Left ventricle myocardium inferior (tissue), 1 donor: ENCODE results near the gene SLC1A1. TPM values are rescaled to one million over a fixed set of nuclear protein-coding genes. Genes with fewer than 3 reads are reported as not detected.
A peak's percentile ranks its signal among the peaks of the same experiment; 100 is the strongest.
"Not testable (repeated sequence)": the region's sequence is repeated elsewhere in the genome, so short reads cannot be mapped to it uniquely, and the experiment has no call there.

Experiments
- DNase-seq: peaks from one replicate; pipeline ENCODE4 v3.0.0-alpha.2; 2020
- H3K27ac ChIP-seq: fragments of 200-600 bp; replicated peaks from 2 replicates; pipeline ENCODE4 v1.8.0; 2021
- H3K27me3 ChIP-seq: fragments of 200-600 bp; 2 replicates; pipeline ENCODE4 v1.8.0; 2021; ENCODE audit warnings: low read depth
- H3K36me3 ChIP-seq: fragments of 200-600 bp; 2 replicates; pipeline ENCODE4 v1.8.0; 2021
- H3K4me1 ChIP-seq: fragments of 200-600 bp; 2 replicates; pipeline ENCODE4 v1.8.0; 2021
- H3K4me3 ChIP-seq: fragments of 200-600 bp; 2 replicates; pipeline ENCODE4 v1.8.0; 2021; ENCODE audit warnings: mild to moderate bottlenecking, moderate library complexity
- H3K9me3 ChIP-seq: fragments of 200-600 bp; replicated peaks from 2 replicates; pipeline ENCODE4 v1.8.0; 2021
- CTCF ChIP-seq: fragments of 200-600 bp; IDR thresholded peaks from 2 replicates; pipeline ENCODE4 v1.8.0; 2021; ENCODE audit warnings: antibody characterized with exemption, mild to moderate bottlenecking, borderline replicate concordance
- intact Hi-C: fragments of 100-400 bp; cut with micrococcal nuclease; formaldehyde crosslinking; loops from one replicate; pipeline ENCODE4 v1.11.0; 2022
- total RNA-seq: library from RNA; stranded (reverse); fragmentation: NEBNext Ultra II Directional; extraction: Animal tissue kit (Norgen Biotek cat#: 25700); gene quantifications from one replicate; pipeline ENCODE4 v1.2.1, GENCODE V29; 2021
- donor health status: DM: no; HTN: yes; CAD: no; lungs with severe emphysema.

The SLC1A1 gene
- total RNA-seq, 1 donor from 2014 or later: 3.1 TPM

DNA sequence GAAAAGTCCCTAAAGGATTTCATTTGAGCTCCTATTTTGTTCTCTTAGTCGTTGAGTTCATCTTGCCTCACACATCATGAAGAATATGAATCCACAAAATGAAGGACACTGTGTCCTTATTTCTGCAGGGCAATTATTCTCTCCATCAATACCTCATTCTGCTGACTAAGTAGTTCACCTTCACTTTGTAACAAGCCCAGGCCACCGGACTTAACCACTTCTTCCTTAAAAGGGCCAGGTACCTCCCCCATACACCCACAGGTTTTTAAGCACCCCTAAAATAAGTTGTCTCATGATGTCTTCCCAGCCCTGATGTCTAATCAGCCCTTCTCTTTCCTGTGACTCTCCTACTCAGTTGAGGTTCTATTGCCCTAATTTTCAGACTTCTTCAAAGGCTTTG lies 104.7 kb downstream of the SLC1A1 start:
- Histone ChIP-seq H3K4me1 (peaks cover 24% of the 10 kb centered on the region), H3K27ac (no peak overlapping the region), H3K9me3 (no peaks in the 10 kb centered on the region), H3K36me3 (no peaks in the 10 kb centered on the region), H3K4me3 (no peak overlapping the region), H3K27me3 (no peaks in the 10 kb centered on the region)
- intact Hi-C loops: no loop called here
- DNase-seq: no peak
- TF ChIP-seq CTCF: no peak

DNA sequence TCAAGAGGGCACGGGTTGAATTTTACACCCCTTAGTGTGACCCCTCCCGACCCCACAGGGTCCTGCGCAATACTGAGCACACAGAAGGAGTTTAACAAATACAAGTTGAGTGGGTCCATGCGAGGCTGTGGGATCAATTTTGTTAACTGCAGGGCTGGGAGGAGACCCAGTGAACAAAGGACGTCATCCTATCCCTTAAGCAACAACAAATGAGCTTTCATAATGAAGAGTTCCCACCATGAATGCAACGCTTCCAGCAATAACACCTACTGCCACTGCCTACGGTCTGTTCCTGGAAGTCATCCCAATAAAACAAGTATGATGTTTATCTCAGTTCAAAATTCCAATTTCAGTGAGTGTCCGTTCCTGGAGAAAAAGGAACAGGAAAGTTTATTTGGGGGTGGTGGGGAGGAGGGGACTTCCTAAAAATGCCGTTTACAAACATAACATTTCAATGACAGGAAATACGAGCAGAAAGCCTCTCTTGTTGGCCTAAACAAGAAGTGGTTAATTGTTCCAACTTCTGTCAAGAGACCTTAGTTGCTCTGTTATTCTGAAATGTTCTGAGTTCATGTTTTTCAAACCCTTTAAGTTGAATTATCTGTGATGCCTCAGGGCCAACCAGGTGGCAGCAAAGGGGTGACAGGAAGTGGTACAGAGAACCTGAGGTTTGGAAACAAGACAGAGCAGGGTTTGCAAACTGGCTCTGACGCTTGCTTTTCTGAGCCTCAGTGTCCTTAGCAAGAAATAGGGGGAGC lies 106.1 kb downstream of the SLC1A1 start:
- no peak for TF ChIP-seq CTCF
- intact Hi-C loops: no loop called here
- no peak for DNase-seq
- Histone ChIP-seq H3K36me3 (no peaks in the 10 kb centered on the region), H3K4me3 (no peak overlapping the region), H3K4me1 (peaks cover 12% of the 10 kb centered on the region), H3K27ac (peak overlapping the region; percentile 64), H3K27me3 (no peaks in the 10 kb centered on the region), H3K9me3 (no peaks in the 10 kb centered on the region)

DNA sequence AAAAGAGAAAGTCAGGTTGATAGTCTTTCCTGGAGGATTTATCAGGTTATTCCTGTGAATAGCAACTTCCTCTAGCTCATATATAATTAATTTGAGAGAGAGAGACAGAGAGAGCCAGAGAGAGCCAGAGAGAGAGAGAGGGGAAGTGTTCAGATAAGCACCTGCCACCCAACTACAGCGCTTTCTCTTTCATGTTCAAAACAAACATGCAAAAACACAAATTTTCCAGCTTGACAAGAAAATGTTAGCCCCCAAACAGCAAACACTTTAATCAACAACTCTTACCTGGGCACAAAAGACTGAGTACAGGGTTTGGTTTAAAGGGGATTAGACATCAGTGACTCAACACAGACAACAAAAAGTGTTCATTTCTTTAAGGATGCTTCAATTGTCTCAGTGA lies 110.1 kb downstream of the SLC1A1 start:
- Histone ChIP-seq H3K4me1 (peaks cover 9% of the 10 kb centered on the region), H3K9me3 (no peaks in the 10 kb centered on the region), H3K27ac (no peak overlapping the region), H3K27me3 (no peaks in the 10 kb centered on the region), H3K4me3 (no peak overlapping the region), H3K36me3 (no peaks in the 10 kb centered on the region)
- TF ChIP-seq CTCF: no peak
- no peak for DNase-seq
- intact Hi-C loops: no loop called here

DNA sequence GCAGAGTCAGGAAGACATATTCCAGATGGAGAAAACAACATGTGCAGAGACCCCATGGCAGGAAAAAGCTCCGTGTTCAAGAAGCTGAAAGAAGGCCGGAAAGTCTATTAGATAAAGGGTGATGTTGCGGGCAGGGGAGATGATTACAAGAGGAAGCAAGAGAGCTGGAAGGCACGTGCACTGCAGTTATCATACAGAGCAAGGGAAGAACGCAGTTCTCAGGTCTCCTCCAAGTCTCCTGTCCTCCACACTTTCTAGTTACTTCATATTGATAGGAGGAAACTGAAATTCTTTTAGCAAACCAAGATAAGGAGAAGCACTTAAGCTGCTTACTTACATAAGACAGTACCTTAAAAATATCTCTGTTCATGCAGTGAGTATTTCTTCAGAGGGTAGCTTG lies 113.6 kb downstream of the SLC1A1 start:
- no peaks in the 10 kb centered on the region for H3K9me3 ChIP-seq
- no peaks in the 10 kb centered on the region for H3K27me3 ChIP-seq
- H3K4me1 ChIP-seq: no peaks in the 10 kb centered on the region
- no peaks in the 10 kb centered on the region for H3K36me3 ChIP-seq
- DNase-seq: no peak
- intact Hi-C loops: no loop called here
- TF ChIP-seq CTCF: no peak
- H3K27ac ChIP-seq: no peak overlapping the region
- H3K4me3 ChIP-seq: no peak overlapping the region

- Histone ChIP-seq H3K27me3 (no peaks in the 10 kb centered on the region), H3K36me3 (no peaks in the 10 kb centered on the region), H3K9me3 (no peaks in the 10 kb centered on the region), H3K27ac (no peak overlapping the region), H3K4me1 (no peaks in the 10 kb centered on the region), H3K4me3 (no peak overlapping the region)
- intact Hi-C loops: no loop called here
- no peak for DNase-seq
- peak; percentile 83 for TF ChIP-seq CTCF
Measured at GRCh38 chr9:4604678-4605095, 114.4 kb downstream of the SLC1A1 start.

DNA sequence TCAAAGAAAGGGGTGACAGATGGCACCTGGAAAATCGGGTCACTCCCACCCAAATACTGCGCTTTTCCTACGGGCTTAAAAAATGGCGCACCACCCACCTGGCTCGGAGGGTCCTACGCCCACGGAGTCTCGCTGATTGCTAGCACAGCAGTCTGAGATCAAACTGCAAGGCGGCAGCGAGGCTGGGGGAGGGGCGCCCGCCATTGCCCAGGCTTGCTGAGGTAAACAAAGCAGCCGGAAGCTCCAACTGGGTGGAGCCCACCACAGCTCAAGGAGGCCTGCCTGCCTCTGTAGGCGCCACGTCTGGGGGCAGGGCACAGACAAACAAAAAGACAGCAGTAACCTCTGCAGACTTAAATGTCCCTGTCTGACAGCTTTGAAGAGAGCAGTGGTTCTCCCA lies 115.8 kb downstream of the SLC1A1 start:
- H3K36me3 ChIP-seq, intact Hi-C loops, H3K9me3 ChIP-seq, H3K4me1 ChIP-seq, H3K27ac ChIP-seq, H3K27me3 ChIP-seq, DNase-seq, H3K4me3 ChIP-seq: not testable (repeated sequence)
